Measurements from ENCODE around the gene NT5E.

DNA sequence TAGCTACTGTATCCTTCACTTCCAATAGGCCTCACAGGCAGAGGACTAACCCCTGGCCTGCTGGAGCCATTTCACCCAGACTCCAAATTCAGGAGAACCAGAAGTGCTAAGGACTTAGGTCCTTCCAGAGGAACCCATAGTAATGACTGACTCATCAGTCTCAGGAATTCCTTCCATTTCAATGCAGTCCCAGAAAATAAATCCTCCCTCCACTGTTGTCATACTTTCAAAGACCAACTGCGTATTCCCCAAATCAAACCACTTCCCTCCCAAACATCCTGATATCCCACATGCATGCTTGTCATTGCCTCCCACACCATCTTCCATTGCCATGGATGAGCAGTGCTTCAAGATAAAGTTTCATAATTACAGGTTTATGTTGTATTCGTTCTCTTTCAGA, 31.8 kb upstream of the NT5E start:
- TF ChIP-seq, protein P1, sequence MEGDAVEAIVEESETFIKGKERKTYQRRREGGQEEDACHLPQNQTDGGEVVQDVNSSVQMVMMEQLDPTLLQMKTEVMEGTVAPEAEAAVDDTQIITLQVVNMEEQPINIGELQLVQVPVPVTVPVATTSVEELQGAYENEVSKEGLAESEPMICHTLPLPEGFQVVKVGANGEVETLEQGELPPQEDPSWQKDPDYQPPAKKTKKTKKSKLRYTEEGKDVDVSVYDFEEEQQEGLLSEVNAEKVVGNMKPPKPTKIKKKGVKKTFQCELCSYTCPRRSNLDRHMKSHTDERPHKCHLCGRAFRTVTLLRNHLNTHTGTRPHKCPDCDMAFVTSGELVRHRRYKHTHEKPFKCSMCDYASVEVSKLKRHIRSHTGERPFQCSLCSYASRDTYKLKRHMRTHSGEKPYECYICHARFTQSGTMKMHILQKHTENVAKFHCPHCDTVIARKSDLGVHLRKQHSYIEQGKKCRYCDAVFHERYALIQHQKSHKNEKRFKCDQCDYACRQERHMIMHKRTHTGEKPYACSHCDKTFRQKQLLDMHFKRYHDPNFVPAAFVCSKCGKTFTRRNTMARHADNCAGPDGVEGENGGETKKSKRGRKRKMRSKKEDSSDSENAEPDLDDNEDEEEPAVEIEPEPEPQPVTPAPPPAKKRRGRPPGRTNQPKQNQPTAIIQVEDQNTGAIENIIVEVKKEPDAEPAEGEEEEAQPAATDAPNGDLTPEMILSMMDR (conservative IDR thresholded peaks at IDR 0.05; ENCODE audit: low read length): no peak
- TF ChIP-seq EZH2phosphoT487 (IDR thresholded peaks at IDR 0.05; ENCODE audit: borderline replicate concordance, low read depth, low read length): no peak
